Tibial nerve (tissue), 4 donors: Measurements from ENCODE around the gene PLA2G2E.

Experiments used
- EP300 ChIP-seq, 2 donors: sonication (generic); formaldehyde crosslinking; IDR thresholded peaks; one replicate each; pipeline ENCODE4 v1.6.1; 2017; ENCODE audit warnings: antibody characterized with exemption in 2 of 2, mild to moderate bottlenecking in 1 of 2
- TF ChIP-seq, protein P1 (sequence below), 5 experiments: fragments of 200-600 bp in 3 of 5; fragments of 450-650 bp in 2 of 5; sonication (generic) in 3 of 5; IDR thresholded peaks; one replicate each; pipeline ENCODE4 v1.5.1; 2016 to 2019; ENCODE audit warnings: antibody characterized with exemption in 5 of 5, mild to moderate bottlenecking in 3 of 5, moderate library complexity in 2 of 5

DNA sequence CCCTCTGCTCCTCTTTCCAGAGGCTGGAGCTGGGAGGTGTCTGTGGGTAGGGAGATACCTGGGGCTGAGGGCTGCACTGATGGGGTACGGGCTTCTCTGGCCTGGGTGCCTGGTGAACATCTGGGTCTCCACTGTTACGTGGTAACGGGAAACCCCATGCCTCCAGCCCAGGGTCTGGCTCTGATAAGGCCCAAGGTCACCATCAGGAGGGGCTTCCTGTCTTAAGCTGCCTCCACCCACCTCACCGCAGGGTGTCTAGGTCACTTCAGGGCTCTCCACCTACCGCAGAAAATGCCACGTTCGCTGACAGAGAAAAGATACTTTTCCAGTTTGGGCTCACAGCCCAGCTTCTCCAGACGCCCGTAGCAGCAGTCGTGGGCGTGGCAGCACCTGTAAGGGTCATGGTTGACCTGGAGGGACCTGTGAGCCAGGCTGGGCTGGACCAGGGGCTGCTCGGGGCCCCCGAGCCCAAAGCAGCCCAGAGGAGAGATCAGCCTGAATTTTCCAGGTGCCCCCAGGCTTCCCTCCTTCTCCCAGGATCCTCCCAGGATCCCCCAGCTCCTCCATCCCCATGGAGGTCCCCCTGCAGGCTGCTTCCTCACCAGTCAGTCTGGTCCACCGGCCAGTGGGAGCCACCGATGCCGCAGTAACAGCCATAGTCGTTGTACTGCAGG, 1.3 kb downstream of the PLA2G2E start:
- TF ChIP-seq, protein P1, sequence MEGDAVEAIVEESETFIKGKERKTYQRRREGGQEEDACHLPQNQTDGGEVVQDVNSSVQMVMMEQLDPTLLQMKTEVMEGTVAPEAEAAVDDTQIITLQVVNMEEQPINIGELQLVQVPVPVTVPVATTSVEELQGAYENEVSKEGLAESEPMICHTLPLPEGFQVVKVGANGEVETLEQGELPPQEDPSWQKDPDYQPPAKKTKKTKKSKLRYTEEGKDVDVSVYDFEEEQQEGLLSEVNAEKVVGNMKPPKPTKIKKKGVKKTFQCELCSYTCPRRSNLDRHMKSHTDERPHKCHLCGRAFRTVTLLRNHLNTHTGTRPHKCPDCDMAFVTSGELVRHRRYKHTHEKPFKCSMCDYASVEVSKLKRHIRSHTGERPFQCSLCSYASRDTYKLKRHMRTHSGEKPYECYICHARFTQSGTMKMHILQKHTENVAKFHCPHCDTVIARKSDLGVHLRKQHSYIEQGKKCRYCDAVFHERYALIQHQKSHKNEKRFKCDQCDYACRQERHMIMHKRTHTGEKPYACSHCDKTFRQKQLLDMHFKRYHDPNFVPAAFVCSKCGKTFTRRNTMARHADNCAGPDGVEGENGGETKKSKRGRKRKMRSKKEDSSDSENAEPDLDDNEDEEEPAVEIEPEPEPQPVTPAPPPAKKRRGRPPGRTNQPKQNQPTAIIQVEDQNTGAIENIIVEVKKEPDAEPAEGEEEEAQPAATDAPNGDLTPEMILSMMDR (IDR thresholded peaks at IDR 0.05) = no peak
- TF ChIP-seq EP300 (IDR thresholded peaks at IDR 0.05) = no peak
